GM19351 (cell line): Measurements from ENCODE around the gene STAT3.
"Not testable (repeated sequence)": the region's sequence is repeated elsewhere in the genome, so short reads cannot be mapped to it uniquely, and the experiment has no call there.

Source experiments
- ATAC-seq: cut with Tn5 transposase; IDR thresholded peaks from one replicate; pipeline ENCODE4 v1.9.1; 2021; ENCODE audit warnings: mild to moderate bottlenecking, moderate library complexity; ENCODE audit not compliant: unreplicated experiment

The STAT3 gene

DNA sequence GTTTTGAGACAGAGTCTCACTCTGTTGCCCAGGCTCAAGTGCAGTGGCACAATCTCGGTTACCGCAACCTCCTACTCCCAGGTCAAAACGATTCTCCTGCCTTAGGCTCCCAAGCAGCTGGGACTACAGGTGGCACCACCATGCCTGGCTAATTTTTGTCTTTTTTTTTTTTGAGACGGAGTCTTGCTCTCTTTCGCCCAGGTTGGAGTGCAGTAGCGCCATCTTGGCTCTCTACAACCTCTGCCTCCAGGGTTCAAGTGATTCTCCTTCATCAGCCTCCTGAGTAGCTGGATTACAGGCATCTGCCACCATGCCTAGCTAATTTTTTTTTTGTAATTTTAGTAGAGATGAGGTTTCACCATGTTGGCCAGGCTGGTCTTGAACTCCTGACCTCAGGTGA, 70.3 kb downstream of the STAT3 start:
- ATAC-seq: not testable (repeated sequence)

DNA sequence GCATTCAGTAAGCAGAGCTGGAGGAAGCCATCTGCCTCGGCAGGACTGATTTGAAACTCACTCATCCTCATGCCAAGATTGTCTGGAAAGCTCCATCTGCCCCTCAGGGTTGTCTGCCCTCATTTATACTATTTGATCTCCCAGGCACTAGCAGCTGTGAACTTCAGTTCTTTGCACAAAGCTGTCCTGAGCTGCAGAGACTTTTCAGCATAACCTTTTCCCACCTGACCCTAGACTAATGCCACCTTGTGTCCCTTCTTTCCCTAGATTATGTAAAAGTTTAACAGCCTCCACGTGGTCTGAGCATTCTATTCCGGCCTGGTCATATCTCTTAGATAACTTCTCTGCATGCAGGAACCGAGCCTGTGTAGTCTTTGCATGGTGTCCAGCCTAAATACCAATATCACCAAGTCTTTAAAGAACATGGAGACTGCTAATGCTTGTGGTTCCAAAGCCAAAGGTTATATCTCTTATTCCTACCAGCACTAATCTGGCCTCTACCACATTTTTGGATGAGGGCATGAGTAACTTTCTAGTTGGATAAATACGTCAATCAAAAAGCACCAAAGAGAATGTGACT, 70.9 kb downstream of the STAT3 start:
- no peak for ATAC-seq

DNA sequence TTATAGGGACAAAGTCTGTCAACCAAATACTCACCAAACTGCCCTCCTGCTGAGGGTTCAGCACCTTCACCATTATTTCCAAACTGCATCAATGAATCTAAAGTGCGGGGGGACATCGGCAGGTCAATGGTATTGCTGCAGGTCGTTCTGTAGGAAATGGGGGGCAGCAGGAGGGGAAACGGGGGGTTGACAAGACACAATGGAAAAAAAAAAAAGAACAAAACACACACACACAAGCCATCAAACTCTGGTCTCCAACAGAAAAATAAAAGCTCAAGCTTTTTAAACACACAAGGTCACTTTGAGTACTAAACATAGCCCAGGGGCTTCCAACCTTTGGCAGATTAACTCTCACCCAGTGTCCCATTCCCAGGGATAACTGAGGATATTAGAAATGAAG, 71.5 kb downstream of the STAT3 start:
- no peak for ATAC-seq

DNA sequence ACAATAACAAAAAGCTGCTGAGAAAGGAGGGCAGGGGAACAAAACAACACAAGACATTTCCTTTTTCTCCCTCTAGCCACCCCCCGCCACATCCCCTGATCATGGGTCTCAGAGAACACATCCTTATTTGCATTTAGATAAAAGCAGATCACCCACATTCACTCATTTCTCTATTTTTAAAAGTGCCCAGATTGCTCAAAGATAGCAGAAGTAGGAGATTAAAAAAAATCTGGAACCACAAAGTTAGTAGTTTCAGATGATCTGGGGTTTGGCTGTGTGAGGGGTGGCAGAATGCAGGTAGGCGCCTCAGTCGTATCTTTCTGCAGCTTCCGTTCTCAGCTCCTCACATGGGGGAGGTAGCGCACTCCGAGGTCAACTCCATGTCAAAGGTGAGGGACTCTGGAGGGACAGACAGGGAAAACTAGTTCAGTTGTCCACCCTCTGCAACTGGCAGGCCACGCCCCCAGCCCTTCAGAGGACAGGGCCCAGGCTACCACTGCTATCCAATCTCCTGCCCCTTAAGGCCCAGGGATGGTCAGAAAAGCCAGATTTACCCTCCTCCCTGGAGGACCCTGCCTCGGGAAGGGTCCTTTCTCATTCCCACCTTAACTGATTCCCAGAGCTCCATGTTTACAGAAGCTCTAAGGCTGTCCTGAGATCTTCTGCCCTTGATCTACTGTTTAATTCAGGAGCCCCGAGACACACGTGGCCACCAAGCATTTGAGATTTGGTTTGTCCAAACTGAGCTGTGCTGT, 72.7 kb downstream of the STAT3 start:
- no peak for ATAC-seq

DNA sequence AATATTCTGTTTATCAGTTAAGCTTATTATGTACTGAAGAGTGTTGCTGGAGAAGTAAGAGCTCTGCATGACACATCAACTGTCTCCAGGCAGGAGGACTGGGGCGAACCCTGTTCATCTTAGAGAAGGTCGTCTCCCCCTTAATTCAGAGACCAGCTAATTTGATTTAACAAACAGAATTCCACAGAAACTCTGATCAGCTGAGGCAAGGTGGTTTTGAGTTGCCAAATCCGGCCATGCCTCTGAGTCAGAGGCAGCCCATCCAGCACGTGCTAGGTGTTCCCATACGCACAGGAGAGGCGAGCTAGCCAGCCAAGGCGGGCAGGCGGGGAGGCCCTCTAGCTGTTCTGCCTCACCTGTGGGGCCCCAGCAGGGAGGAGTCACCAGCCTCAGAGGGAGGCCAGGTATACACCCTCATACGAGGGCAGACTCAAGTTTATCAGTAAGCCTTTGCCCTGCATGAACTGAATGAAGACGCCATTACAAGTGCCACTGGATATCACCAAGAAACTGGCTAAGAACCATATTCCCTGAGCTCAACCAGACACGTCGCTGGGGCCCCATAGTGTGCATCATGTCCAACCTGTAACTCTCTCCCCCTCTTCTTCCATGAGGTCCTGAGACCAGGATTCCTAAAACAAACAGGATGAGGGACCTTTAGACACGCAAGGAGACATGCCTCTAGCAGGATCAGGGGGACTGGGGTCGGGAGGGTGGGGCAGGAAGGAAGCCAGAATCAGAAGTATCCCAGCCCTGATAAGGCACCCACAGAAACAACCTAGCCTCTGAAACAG, 74.3 kb downstream of the STAT3 start:
- ATAC-seq: no peak

DNA sequence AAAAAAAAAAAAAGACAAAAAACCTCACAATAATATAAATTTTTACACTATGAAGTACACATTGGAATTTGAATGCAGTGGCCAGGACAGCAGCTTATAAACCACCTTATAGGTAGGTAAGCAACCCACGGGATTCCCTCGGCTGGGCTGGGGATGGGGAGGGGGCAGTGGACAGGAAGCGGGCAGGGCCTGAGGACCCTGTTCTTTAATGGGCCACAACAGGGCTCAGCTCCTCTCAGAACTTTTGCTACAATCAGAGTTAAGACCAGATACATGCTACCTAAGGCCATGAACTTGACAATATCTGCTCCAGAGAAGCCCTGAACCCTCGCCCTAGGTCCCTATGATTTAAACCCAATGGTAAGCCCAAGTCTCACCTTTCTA, 74.9 kb downstream of the STAT3 start:
- no peak for ATAC-seq

DNA sequence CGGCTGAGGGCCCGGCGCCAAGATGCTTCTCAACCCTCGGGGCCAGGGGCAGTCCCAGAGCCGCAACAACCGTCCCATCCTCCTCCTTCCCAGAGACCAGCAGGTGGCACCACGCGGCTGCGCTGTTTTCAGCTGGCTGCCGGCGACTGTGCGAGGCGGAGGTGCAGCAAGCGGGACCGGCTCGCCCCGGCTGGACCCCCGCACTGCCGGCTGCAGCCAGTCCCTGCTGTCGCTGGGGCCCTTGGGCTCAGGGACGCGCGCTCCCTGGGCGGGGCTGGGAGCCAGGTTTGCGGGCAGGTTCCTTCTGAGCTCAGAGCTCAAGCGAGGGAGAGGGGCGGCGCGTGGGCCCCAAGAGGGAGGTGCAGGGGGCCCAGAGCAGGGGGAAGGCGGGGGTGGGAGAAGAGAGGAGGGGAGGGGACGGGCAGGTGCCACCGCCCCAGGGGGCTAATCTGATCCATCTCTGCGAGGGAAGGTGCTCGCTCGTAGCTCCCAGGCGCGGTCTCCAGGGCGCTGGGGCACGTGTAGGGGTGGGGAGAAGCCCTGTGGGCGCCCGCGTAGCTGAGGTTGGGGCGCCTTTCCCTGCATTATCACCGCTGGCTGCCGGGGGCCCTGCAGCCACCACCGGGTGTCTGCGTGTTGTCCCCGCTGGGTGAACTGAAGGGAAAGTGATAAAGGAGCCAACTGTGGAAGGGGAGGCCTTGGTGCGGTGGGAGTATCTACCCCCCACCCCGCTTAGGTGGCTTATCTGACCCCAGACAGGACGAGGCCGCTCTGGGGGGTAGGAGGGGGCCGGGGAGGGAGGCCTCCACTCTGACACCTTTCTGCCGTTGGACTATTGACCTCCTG, 75.7 kb downstream of the STAT3 start:
- no peak for ATAC-seq

DNA sequence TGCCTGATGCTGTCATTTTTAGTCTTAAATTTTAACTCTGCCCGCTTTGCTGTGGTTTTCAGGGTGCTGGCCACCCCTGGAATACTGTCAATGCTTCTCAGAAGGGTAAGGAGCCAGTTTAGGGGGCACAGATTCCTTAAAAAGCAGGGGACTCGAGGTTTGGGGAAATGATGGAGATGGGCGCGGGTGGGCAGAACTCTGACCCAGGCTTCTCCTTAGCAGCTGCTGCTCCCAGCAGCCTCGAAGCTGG, 76.3 kb downstream of the STAT3 start:
- no peak for ATAC-seq

DNA sequence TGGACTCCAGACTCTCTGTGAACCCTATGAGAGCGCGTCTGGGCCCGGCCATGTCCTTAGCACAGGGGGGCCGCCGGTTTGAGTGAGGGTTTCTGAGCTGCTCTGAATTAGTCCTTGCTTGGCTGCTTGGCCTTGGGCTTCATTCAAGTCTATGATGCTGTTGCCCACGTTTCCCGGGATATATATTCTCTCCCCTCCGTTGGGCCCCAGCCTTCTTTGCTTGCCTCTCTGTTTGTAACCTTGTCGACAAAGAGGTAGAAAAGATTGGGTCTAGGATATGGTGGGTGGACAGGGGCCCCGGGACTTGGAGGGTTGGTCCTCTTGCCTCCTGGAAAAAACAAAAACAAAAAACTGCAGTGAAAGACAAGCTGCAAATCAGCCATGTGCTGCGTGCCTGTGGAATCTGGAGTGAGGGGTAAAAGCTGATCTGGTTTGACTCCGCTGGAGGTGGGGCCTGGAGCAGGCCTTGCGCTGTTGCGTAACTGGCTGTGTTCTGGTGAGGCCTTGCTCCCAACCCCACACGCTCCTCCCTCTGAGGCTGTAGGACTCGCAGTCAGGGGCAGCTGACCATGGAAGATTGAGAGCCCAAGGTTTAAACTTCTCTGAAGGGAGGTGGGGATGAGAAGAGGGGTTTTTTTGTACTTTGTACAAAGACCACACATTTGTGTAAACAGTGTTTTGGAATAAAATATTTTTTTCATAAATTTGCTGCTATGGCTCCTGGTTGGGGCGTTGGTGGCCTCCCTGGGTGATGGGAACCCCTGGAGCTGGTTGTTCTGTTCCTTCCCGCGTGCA, 76.8 kb downstream of the STAT3 start:
- no peak for ATAC-seq

DNA sequence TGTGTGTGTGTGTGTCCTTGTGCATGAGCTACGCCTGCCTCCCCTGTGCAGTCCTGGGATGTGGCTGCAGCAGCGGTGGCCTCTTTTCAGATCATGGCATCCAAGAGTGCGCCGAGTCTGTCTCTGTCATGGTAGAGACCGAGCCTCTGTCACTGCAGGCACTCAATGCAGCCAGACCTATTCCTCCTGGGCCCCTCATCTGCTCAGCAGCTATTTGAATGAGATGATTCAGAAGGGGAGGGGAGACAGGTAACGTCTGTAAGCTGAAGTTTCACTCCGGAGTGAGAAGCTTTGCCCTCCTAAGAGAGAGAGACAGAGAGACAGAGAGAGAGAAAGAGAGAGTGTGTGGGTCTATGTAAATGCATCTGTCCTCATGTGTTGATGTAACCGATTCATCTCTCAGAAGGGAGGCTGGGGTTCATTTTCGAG, 77.4 kb downstream of the STAT3 start:
- no peak for ATAC-seq

DNA sequence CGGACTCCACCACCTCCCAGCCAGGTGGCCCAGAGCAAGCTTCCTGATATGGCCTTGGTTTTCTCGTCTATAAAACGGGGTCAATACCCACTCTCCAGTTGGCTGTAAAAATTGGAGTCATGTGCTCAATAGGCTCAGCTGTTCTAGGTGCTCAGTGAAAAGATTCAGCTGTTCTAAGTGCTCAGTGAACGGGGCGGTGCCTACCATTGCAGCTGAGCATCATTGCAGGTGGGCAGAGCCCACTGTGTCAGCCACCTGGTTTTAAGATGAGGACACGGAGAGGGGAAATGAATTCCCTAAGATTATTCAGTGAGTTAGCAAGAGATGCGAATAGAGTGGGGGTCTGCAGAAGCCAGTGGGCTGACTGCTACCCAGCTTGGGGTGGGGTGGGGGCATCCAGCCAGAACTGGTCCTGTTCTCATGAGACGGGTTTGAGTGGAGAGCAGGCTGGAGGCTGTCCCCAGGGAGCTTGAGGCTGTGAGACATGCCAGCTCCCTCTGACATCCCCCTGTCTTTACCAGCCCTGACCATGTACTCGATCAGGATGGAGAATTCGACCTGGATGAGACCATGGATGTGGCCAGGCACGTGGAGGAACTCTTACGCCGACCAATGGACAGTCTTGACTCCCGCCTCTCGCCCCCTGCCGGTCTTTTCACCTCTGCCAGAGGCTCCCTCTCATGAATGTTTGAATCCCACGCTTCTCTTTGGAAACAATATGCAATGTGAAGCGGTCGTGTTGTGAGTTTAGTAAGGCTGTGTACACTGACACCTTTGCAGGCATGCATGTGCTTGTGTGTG, 78.1 kb downstream of the STAT3 start:
- no peak for ATAC-seq

DNA sequence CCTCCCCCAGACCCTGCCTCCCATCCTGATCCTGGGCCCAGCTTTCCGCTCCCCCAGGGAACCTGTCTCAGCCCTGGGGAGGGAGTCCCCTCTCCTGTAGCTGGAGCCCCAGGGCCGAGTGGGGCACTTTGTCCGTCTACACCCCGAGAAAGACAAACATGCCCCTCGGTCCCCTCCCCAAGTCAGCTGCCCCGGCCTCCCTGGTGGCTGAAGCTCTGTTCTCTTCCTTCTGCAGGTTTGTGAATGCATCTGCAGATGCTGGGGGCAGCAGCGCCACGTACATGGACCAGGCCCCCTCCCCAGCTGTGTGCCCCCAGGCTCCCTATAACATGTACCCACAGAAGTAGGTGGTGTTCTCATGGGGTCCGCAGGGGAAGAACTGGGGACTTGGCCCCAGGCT, 79.1 kb downstream of the STAT3 start:
- no peak for ATAC-seq

DNA sequence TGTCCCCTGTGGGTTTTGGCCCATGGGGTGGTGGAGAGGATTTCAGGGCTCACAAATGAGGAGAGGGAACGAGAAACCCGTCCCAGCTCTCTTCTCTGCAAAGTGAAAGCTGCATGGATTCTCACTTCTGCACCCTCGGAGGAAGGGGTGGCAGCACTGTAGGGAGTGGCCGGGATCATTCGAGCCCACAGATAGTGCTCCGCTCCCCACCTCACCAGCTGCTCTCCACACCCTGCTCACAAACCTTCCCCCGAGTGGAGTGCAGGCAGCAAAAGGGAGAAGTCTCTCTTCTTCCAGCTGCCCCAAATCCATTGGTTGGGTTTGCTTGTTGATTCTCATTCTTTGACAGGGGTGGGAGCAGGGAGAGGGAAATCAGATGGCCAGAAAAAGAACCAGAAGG, 79.8 kb downstream of the STAT3 start:
- no peak for ATAC-seq

DNA sequence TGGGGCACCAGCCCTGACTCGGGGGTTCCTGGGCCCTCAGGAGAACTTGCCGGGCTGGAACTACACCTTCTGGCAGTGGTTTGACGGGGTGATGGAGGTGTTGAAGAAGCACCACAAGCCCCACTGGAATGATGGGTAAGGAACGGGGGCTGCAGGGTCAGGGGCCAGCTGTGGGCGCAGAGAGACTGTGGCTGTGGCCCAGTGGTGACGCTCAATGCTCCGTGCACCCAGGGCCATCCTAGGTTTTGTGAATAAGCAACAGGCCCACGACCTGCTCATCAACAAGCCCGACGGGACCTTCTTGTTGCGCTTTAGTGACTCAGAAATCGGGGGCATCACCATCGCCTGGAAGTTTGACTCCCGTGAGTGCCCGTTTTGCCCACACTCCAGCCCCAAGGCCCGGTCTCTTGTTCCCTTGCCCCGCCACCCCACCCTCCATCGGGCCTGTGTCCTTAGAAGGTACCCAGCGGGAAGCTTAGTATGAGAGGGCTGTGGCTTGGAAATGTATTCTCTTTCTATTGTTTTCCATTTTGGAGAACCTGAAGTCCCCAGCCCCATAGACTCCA, 80.8 kb downstream of the STAT3 start:
- ATAC-seq: no peak

DNA sequence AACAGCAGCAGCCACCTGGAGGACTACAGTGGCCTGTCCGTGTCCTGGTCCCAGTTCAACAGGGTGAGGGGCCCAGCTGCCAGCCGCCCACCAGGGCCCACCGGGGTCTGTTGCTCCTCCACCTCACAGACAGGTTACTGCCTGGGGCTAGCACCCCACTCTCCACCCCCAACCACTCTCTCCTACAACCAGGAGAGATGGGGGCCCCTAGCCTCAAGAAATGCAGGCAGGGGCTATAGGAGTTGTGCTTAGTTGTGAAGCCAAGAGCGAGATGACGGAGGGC, 81.9 kb downstream of the STAT3 start:
- ATAC-seq: no peak

DNA sequence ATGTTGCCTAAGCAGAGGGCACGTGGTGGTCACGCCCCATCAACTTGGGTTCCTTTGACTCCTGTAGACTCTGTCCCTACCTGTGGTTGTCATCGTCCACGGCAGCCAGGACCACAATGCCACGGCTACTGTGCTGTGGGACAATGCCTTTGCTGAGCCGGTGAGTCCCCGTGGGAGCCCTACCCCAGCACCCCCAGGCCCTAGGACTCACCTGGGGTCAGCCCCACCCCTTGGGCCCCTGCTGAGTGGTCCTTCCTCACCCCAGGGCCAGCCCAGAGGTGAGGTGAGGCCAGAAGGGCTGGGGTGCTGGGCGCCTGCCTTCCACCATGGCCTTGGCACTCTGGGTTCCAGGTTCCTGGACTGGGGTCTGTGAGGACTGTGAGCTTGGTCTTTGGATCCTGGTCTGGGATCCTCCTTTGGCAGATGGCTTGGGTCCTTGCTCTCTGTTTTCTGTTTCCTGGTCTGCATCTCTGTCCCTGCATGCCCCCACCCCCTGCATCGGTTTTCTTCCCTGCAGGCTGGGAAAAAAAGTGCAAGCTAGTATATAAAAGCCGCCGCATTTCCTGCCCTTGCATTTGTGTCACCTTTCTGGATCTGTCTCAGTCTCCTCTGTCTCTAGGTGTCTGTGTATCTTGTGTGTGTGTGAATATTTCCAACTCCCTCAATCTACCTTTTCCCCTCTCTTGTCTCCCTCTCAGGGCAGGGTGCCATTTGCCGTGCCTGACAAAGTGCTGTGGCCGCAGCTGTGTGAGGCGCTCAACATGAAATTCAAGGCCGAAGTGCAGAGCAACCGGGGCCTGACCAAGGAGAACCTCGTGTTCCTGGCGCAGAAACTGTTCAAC, 82.5 kb downstream of the STAT3 start:
- no peak for ATAC-seq

DNA sequence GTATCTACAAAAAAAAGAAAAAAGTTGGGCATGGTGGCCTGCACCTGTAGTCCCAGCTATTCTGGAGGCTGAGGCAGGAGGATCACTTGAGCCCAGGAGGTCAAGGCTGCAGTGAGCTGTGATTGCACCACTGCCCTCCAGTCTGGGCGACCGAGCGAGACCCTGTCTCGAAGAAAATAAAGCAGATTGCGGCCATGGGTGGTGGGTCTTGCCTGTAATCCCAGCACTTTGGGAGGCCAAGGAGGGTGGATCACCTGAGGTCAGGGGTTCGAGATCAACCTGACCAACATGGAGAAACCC, 83.3 kb downstream of the STAT3 start:
- not testable (repeated sequence) for ATAC-seq

DNA sequence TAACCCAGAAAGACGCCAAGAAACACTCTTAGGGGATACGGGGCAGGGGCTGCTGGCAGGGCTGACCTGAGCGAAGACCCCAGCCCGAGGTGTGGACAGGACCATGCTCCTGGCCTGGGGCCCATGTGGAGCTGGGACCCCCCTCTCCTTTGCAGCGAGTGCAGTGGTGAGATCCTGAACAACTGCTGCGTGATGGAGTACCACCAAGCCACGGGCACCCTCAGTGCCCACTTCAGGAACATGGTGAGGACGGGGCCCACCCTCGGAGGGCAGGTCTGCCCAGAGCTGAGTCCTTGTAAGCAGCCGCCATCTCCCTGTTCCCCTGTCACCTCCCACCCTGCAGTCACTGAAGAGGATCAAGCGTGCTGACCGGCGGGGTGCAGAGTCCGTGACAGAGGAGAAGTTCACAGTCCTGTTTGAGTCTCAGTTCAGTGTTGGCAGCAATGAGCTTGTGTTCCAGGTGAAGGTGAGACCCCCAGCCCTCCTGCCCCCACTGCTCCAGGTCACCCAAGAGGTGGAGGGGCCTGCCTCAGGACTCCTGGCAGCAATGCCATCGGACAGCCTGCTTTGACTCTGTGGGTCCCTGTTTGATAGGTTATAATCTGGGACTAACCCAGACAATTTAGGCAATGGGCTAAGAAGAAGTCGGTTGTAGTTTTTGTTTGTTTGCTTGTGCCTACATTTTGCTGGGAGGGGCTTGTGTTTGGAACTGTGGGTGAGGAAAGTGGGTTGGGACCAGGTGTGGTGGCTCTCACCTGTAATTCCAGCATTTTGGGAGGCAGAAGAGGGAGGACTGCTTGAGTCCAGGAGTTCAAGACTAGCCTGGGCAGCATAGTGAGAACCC, 83.8 kb downstream of the STAT3 start:
- ATAC-seq: no peak
